Fibroblast of the aortic adventitia (primary cell): ENCODE measurements around the gene ZCCHC7. TPM values are rescaled to one million over a fixed set of nuclear protein-coding genes. Genes with fewer than 3 reads are reported as not detected.

Experiments used
- DNase-seq: peaks from one replicate; pipeline ENCODE4 v3.0.0-alpha.2; 2010; ENCODE audit warnings: low read depth
- H3K4me3 ChIP-seq: 2 replicates; pipeline ENCODE4 v1.5.1; 2011; ENCODE audit warnings: low read depth, mild to moderate bottlenecking, control low read depth, low read length, moderate library complexity
- CTCF ChIP-seq: IDR thresholded peaks from 2 replicates; pipeline ENCODE4 v1.5.1; 2011; ENCODE audit warnings: mild to moderate bottlenecking, low read length, control low read depth, inconsistent platforms; ENCODE audit not compliant: insufficient read depth
- total RNA-seq: library from RNA; depleted of rRNA; stranded (reverse); fragments of >200 nt; gene quantifications from 2 replicates; pipeline ENCODE4 v1.2.3, GENCODE V29; 2012; ENCODE audit warnings: low replicate concordance

Gene ZCCHC7
- total RNA-seq, 1 donor = 31.8 TPM

GRCh38 chr9:37210737-37211523 is 90.6 kb downstream of the ZCCHC7 start:
- no peak for TF ChIP-seq CTCF
- no peak for DNase-seq
- no peak overlapping the region for H3K4me3 ChIP-seq

- TF ChIP-seq CTCF = no peak
- DNase-seq = no peak
- H3K4me3 ChIP-seq = no peak overlapping the region
Observed at GRCh38 chr9:37212435-37212834, 92.1 kb downstream of the ZCCHC7 start.

- no peak for TF ChIP-seq CTCF
Observed at GRCh38 chr9:37215381-37215780, 95.0 kb downstream of the ZCCHC7 start.

GRCh38 chr9:37215830-37216229 is 95.5 kb downstream of the ZCCHC7 start:
- TF ChIP-seq CTCF = no peak
- DNase-seq = peak; percentile 37
- no peak overlapping the region for H3K4me3 ChIP-seq

More at GRCh38 chr9:37215381-37215780, 95.0 kb downstream of the ZCCHC7 start:
- H3K4me3 ChIP-seq = no peak overlapping the region
- DNase-seq = no peak

GRCh38 chr9:37217161-37217560 is 96.8 kb downstream of the ZCCHC7 start:
- no peak for TF ChIP-seq CTCF
- H3K4me3 ChIP-seq = no peak overlapping the region

GRCh38 chr9:37218800-37219425 is 98.5 kb downstream of the ZCCHC7 start:
- peak; percentile 15 for DNase-seq
- no peak overlapping the region for H3K4me3 ChIP-seq
- TF ChIP-seq CTCF = no peak

More at GRCh38 chr9:37217161-37217560, 96.8 kb downstream of the ZCCHC7 start:
- no peak for DNase-seq
